Thymus (tissue), 11 donors: ENCODE measurements around the gene NSMF. TPM values are rescaled to one million over a fixed set of nuclear protein-coding genes. Genes with fewer than 3 reads are reported as not detected.
A peak's percentile ranks its signal among the peaks of the same experiment; 100 is the strongest.
"Not testable (repeated sequence)": the region's sequence is repeated elsewhere in the genome, so short reads cannot be mapped to it uniquely, and the experiment has no call there.

Experiments
- DNase-seq, 9 donors: peaks; one replicate each; pipeline ENCODE4 v3.0.0-alpha.2; 2013; ENCODE audit warnings: low spot score in 9 of 9, low read depth in 6 of 9, missing footprints in 1 of 9
- H3K27ac ChIP-seq, 2 donors: one replicate each; pipeline ENCODE4 v1.5.1; 2013; ENCODE audit warnings: control low read depth in 1 of 2, low read depth in 1 of 2, low read length in 1 of 2, mild to moderate bottlenecking in 1 of 2, moderate library complexity in 1 of 2
- H3K27me3 ChIP-seq, 2 donors: one replicate each; pipeline ENCODE4 v1.5.1; 2013; ENCODE audit warnings: low read length in 1 of 2; ENCODE audit not compliant: control insufficient read depth in 2 of 2, insufficient read depth in 1 of 2
- H3K36me3 ChIP-seq, 2 donors: one replicate each; pipeline ENCODE4 v1.5.1; 2013; ENCODE audit warnings: low read length in 1 of 2, mild to moderate bottlenecking in 1 of 2, moderate library complexity in 1 of 2; ENCODE audit not compliant: control insufficient read depth in 2 of 2, insufficient read depth in 2 of 2
- H3K4me1 ChIP-seq, 2 donors: one replicate each; pipeline ENCODE4 v1.5.1; 2013; ENCODE audit warnings: low read length in 2 of 2; ENCODE audit not compliant: control insufficient read depth in 2 of 2, insufficient read depth in 2 of 2
- H3K4me3 ChIP-seq, 2 donors: one replicate each; pipeline ENCODE4 v1.5.1; 2013; ENCODE audit warnings: low read length in 2 of 2, control low read depth in 1 of 2, mild to moderate bottlenecking in 1 of 2
- H3K9me3 ChIP-seq, 2 donors: one replicate each; pipeline ENCODE4 v1.5.1; 2013; ENCODE audit warnings: low read length in 1 of 2, mild to moderate bottlenecking in 1 of 2; ENCODE audit not compliant: control insufficient read depth in 2 of 2, insufficient read depth in 1 of 2
- WGBS: extraction: QIAGEN DNeasy Blood & Tissue Kit; methylation state at CpG from one replicate; pipeline ENCODE4 v1.1.7; 2013; 5-methylcytosine and 5-hydroxymethylcytosine counted together
- polyA plus RNA-seq: library from polyadenylated mRNA; stranded (reverse); fragments of 200-250 nt; gene quantifications from one replicate; pipeline ENCODE4 v1.2.3, GENCODE V29; 2013
- total RNA-seq: library from RNA; stranded (reverse); fragments of 120-200 nt; gene quantifications from one replicate; pipeline ENCODE4 v1.2.4, GENCODE V29; 2013
- donor health status: healthy.

NSMF gene
- total and polyA plus RNA-seq, 2 donors: 14.9 to 77.6 TPM

DNA sequence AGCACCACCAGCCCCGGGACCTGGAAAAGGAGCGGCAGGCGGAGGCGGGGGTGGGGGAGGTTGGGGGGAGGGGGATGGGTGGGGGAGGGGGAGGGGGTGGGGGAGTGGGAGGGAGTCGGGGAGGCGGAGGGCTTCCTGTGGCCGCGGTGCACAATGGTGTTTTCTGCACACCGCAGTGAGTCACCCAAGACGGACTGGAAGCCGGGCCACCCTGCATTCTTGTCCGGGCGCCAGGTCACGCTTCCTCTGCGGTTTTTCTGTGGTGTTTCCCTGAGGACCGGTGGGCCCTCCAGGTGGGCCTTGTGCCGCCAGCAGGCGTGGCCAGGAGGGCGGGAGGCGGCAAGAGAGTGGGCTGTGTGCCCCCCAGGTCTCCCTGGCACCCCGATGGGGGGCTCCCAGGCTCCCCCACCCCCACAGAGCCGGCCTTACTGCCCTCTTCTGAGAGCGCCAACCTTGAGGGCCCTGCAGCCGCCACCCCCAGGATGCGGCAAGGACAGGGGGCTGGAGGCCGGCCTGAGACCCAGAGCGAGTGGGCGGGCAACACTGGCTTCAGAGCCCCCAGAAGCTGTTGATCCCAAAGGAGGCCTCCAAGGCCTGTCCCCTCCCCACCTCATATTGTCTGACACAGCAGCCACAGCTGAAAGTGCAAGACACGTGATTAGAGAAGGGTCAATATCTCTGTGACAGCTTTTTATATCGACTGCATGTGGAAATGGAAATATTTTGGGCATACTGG, 47.3 kb downstream of the NSMF start:
- WGBS: 22% methylated on average over 30 of the region's 30 CpGs
- H3K9me3 ChIP-seq: peaks cover 1 to 3% of the 10 kb centered on the region in 2 donors
- DNase-seq: peak in 1 of 9 donors; percentile 18
- no peak overlapping the region for H3K27ac ChIP-seq
- H3K27me3 ChIP-seq: peaks cover 25 to 65% of the 10 kb centered on the region in 2 donors
- H3K4me3 ChIP-seq: no peak overlapping the region
- H3K36me3 ChIP-seq: no peaks in the 10 kb centered on the region
- peaks cover 0 to 14% of the 10 kb centered on the region in 2 donors for H3K4me1 ChIP-seq

DNA sequence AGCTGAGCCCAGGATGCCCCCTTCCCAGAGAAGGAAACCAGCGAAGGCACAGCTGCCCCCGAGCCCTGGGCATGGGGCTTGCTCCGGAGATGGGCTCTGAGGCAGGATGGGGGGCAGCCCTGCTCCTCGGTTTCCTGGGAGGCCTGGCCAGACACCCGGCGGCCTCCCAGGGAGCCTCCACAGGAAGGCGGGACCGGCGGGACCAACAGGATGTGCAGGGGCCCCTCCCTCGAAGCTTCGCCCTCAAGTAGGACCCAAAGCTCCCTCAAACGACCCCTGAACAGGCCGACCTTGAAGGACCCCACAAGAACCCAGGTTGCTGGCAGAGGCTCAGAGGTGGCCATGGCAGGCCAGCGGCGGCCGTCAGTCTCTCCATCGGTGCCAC, 47.9 kb downstream of the NSMF start:
- Histone ChIP-seq H3K9me3 (peaks cover 1 to 3% of the 10 kb centered on the region in 2 donors), H3K27me3 (peaks cover 30 to 66% of the 10 kb centered on the region in 2 donors), H3K36me3 (no peaks in the 10 kb centered on the region), H3K27ac (no peak overlapping the region), H3K4me3 (no peak overlapping the region), H3K4me1 (peaks cover 0 to 14% of the 10 kb centered on the region in 2 donors)
- 30% methylated on average over 17 of the region's 17 CpGs for WGBS
- no peak for DNase-seq

DNA sequence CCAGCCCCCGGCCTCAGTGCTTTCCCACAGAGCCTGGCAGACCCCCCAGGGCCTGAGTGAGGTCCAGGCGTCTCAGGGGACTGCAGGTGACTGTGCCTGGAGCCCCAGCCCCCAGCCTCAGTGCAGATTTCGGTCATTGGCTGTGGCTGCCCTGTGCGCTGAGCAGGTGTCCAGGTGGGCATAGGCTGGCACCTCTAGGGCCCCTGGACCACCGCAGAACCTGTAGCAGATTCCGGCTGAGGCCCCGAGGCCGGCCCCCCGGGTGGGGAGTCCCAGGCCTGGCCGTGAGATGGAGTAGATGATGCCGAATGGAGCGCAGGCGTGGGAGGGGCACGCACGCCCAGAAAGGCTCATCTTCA, 48.3 kb downstream of the NSMF start:
- WGBS: 85% methylated on average over 15 of the region's 15 CpGs
- no peak overlapping the region for H3K4me3 ChIP-seq
- no peaks in the 10 kb centered on the region for H3K36me3 ChIP-seq
- H3K27me3 ChIP-seq: peaks cover 30 to 65% of the 10 kb centered on the region in 2 donors
- DNase-seq: no peak
- H3K4me1 ChIP-seq: peaks cover 0 to 14% of the 10 kb centered on the region in 2 donors
- no peak overlapping the region for H3K27ac ChIP-seq
- peaks cover 1 to 3% of the 10 kb centered on the region in 2 donors for H3K9me3 ChIP-seq

DNA sequence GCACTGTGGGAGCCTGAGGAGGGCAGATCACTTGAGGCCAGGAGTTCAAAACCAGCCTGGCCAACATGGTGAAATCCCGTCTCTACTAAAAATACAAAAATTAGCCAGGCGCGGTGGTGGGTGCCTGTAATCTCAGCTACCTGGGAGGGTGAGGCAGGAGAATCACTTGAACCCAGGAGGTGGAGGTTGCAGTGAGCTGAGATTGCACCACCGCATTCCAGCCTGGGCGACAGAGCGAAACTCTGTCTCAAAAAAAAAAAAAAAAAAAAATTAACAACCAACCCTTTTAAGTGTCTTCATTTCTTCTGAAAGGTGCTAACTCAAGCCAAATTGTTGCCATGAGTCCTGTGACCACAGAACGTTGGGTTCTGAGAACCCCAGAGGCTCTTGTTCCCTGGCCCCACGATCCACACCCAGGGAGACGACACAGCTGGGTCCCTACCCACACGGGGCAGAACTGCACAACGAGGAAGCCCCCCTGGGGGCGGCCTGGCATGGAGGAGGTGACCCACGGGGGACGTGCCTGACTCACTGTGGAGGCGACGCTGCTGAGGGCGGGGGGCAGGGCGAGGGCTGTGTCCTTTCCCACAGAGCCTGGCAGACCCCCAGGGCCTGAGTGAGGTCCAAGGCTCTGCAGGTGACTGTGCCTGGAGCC, 48.8 kb downstream of the NSMF start:
- not testable (repeated sequence) for H3K4me3 ChIP-seq, H3K36me3 ChIP-seq, DNase-seq, H3K9me3 ChIP-seq, H3K27ac ChIP-seq
- peaks cover 0 to 14% of the 10 kb centered on the region in 2 donors for H3K4me1 ChIP-seq
- WGBS: 66% methylated on average over 18 of the region's 18 CpGs
- peaks cover 30 to 69% of the 10 kb centered on the region in 2 donors for H3K27me3 ChIP-seq

DNA sequence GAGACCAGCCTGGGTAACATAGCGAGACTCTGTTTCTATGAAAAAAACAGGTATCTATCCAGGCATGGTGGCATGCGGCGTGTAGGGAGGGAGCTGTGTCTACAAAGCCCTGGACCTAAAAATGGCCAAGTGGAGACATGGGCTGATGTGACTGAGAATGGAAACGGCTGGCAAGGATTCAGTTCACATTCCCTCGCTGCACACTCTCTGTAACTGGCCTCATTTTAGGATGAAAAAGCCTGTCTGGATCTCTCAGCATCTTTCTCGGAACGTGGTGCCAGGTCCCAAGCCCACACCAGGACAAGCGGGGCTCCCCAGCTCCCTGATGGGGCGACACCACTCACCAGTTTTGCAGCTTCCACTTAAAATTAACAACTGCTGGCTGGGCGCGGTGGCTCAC, 49.6 kb downstream of the NSMF start:
- no peak overlapping the region for H3K27ac ChIP-seq
- peaks cover 0 to 14% of the 10 kb centered on the region in 2 donors for H3K4me1 ChIP-seq
- H3K27me3 ChIP-seq: peaks cover 30 to 73% of the 10 kb centered on the region in 2 donors
- WGBS: 97% methylated on average over 11 of the region's 11 CpGs
- no peak for DNase-seq
- H3K4me3 ChIP-seq: no peak overlapping the region
- H3K9me3 ChIP-seq: peaks cover 1 to 3% of the 10 kb centered on the region in 2 donors
- no peaks in the 10 kb centered on the region for H3K36me3 ChIP-seq

DNA sequence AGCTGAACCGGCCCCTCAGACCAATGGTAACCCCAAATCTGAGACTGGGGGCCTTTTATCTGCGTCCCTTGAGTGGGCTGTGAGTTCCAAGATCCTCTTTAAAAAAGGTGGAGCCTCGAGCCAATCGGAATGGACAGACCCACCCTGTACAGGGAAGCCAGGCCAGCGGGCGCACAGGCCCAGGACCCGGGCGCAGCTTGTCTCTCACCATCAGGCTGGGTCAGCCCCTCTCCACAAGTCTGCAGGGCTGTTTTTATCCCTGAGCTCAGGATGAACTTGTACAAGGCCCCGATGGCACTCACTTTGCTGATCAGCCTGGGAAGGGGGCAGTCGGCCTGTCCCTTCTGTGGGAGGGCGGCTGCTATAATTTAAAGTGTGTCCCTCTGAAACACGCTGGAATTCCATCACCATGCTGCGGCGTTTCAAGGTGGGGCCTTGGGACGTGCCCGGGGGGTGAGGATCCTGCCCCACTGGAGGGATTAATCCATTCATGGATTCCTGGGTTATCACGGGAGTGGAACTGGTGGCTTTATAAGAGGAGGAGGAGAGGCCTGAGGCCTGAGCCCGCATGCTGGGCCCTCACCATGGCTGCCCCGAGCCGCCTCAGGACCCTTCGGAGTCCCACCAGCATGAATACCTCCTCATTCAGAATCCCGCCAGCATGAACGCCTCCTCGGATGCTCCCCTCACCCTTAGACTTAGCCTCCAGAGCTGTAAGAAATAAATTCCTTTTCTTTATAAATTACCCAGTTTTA, 50.3 kb downstream of the NSMF start:
- Histone ChIP-seq H3K27ac (no peak overlapping the region), H3K4me3 (no peak overlapping the region), H3K9me3 (peaks cover 1 to 3% of the 10 kb centered on the region in 2 donors), H3K27me3 (peaks cover 30 to 73% of the 10 kb centered on the region in 2 donors), H3K36me3 (no peaks in the 10 kb centered on the region), H3K4me1 (peaks cover 0 to 14% of the 10 kb centered on the region in 2 donors)
- DNase-seq: no peak
- 96% methylated on average over 24 of the region's 24 CpGs for WGBS

DNA sequence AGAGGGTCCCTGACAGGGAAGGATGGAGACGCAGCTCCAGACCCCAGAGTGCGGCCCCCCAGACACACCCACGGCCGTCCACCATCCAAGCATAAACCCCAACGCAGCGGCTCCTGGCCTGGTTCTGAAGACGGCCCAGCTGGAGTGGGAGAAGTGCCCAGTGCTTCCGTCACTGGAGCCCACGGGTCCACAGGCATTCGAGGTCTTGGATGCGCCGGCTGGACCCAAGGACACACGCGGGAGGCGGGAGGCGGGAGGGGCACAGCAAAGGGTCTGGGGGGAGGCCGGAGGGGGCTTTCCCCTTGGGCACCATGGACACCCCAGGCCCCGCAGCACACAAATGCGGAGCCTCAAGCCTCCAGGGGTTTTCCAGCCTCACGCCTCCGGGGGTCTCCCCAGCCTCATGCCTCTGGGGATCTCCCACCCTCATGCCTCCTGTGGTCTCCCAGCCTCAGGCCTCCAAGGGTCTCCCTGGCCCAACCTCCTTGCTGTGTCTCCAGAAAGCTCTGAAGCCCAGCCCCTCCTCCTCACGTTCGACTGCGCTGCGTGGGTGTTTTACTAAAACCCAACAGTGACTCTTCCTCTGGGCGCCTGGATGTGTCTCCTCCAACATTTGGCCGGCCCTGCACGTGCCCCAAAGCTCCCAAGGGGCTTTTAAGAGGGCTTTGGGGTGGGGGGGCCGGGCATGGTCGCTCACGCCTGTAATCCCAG, 51.4 kb downstream of the NSMF start:
- no peak overlapping the region for H3K27ac ChIP-seq
- no peaks in the 10 kb centered on the region for H3K36me3 ChIP-seq
- H3K4me1 ChIP-seq: peaks cover 0 to 14% of the 10 kb centered on the region in 2 donors
- 89% methylated on average over 31 of the region's 31 CpGs for WGBS
- peaks cover 1 to 3% of the 10 kb centered on the region in 2 donors for H3K9me3 ChIP-seq
- no peak overlapping the region for H3K4me3 ChIP-seq
- peaks cover 30 to 71% of the 10 kb centered on the region in 2 donors for H3K27me3 ChIP-seq
- DNase-seq: no peak

DNA sequence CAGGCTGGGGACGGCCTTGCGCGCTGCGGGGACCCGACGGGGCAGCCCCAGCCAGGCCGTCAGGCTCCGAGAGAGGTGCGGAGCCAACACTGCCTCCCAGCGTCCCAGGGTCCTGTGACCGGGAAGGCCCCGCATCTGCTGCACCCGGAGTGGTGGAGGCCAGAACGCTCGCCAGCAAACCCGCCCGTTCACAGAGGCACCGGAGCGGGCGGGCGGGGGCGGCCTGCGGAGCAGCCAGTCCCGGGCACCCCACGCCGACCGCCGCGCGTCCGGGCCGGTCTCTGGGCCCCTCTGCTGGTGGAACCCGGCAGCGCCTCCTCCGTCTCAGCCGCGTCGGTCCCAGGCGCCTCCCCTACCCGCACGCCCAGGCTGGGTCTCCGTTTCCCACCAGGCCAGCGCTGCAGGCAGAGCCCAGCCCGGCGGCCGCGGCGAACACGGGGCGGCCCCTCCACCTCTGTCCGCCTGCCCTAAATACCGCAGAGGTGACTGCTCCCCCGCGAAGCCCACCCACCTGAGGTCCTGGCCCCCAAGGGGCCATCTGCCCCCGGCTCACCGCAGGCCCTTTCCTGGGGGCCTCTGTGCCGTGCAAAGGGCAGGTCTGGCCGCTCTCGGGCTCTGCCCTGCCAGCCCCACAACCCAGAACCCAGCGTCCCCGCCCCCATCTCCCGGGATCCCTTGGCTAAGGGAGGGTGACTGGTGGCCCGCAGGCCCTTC, 52.1 kb downstream of the NSMF start:
- Histone ChIP-seq H3K4me3 (no peak overlapping the region), H3K9me3 (peaks cover 1 to 3% of the 10 kb centered on the region in 2 donors), H3K27me3 (peaks cover 26 to 65% of the 10 kb centered on the region in 2 donors), H3K36me3 (no peaks in the 10 kb centered on the region), H3K4me1 (peaks cover 0 to 11% of the 10 kb centered on the region in 2 donors), H3K27ac (no peak overlapping the region)
- WGBS: 6% methylated on average over 63 of the region's 63 CpGs
- DNase-seq: peak in 2 of 9 donors; percentile 45
